Activated T-cell treated with anti-CD3 and anti-CD28 coated beads for 1 hour (primary cell): Measurements from ENCODE around the gene CD81.

ENCODE experiments used
- DNase-seq: peaks from one replicate; pipeline ENCODE4 v3.0.0-alpha.2; 2020; ENCODE audit warnings: low read depth

The CD81 gene

DNA sequence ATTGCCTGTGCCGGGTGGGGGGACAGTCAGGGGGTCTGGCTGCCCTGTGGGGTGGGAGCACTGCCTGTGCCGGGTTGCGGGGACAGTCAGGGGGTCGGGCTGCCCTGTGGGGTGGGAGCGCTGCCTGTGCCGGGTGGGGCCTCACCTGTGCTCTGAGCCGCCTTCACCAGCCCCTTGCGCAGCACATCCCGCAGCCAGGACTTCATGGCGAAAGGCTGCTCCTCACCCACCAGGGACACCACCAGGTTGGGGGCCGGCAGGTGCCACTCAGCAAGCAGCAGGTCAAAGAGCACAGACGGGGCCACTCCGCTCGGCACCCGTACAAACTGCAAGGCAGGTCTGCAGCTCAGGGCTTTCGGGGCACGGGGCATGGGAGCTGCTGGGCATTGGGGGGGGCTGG is 44.9 kb downstream of the CD81 start:
- no peak for DNase-seq

GRCh38 chr11:2422461-2423156 is 45.5 kb downstream of the CD81 start:
- no peak for DNase-seq

- DNase-seq = no peak
Observed at GRCh38 chr11:2423157-2424025, 46.3 kb downstream of the CD81 start.

DNA sequence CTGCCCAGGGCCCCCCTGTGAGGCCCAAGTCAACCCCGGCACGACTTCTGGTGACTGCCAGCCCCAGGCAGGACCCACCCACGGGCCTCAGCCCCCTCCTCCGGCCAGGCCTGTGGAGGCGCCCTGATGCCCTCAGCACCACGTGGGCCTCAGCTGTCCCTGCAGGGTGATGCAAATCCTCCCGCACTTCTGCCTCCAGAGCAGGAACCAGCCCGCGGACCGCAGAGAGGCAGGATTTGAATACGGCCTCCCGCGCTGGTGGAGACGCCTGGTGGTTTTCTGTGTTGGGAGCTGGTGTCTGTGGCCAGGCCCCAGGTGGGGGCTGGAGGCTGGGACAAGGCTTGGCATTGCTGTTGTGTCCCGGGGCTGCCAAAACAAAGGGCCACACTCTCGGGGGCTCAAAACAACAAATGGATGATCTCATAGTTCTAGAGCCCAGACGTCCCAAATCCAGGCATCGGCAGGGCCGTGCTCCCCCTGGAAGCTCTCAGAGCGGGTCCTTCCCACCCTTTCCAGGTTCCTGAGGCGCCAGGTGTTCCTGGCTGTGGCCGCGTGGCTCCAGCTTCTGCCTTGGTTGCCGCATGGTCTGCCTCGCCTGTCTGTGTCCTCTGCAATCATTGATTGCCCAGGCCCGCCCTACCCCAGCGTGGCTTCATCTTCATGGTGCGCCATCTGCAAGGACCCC is 47.8 kb downstream of the CD81 start:
- no peak for DNase-seq

GRCh38 chr11:2425506-2425905 is 48.4 kb downstream of the CD81 start:
- no peak for DNase-seq

- DNase-seq = no peak
Observed at GRCh38 chr11:2426221-2426620, 49.1 kb downstream of the CD81 start.

DNA sequence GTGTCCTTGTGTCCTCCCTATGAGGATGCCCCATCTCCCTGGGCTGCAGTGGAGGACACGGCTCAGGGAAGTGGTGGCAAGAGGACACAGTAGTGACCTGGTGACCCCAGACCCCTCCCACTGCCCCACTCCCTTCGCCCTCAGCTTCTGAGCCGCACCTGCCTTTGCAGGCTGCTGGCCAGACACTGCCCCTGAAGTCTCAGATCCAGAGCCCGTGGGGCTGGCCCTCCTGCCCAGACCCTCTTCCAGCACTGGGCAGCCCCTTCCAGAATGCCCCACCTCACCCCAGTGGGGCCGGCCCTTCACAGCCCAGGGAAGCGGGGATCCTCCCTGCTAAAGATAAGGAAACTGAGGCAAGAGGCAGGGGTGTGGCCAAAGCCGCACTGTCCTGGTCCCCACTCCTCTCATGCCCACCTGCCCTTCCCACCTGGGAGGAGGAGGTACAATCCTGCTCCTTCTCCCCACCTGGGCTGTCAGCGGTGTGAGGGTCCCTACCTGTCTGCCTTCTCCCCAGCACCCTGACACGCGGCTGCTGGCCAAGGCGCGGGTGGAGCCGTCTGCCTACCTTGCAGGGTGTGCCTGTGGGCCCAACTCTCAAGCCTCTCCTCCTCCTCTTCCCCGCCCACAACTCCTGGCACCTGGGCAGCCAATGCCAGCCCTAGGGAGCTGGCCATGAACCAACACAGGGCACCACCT is 49.9 kb downstream of the CD81 start:
- DNase-seq = no peak

- no peak for DNase-seq
Observed at GRCh38 chr11:2427721-2428321, 50.7 kb downstream of the CD81 start.

DNA sequence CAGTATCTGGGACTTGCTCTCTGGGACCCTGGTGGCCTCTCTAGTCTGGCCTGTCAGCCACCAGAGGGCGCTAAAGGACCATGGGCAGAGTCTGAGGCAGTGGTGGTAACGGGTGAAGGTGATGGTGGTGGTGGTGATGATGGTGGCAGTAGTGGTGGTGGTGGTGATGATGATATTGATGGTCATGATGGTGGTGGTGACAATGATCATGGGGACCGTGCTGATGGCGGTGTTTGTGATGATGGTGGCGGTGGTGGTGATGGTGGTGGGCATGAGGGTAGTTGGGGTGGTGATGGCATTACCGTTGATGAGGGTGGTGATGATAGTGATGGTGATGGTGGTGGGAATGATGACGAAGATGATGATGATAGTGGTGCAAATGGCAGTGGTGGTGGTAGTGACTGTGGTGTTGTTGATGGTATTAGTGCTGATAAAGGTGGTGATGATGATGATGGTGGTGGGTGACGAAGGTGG is 51.2 kb downstream of the CD81 start:
- DNase-seq = peak; percentile 93

DNA sequence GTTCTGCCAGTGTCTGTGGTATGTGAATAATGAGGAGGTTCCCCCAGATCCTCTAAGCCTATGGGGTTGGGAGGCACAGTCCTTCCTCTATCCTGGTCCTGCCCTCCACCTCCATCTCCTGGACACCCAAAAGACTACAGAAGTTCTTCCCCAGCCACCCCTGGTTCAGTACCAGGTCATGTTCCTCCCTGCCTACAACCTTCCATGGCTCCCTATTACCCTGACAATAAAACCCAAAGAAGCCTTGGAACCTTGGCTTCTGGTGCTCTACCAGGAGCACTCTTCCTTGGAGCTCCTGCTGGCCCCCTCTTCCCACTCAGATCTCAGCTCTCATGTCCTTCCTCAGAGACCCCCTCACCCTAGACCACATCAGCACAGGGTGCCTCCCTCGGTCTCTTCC is 54.3 kb downstream of the CD81 start:
- no peak for DNase-seq

- no peak for DNase-seq
Observed at GRCh38 chr11:2432171-2432621, 55.1 kb downstream of the CD81 start.

GRCh38 chr11:2432628-2433071 is 55.5 kb downstream of the CD81 start:
- DNase-seq = no peak

DNA sequence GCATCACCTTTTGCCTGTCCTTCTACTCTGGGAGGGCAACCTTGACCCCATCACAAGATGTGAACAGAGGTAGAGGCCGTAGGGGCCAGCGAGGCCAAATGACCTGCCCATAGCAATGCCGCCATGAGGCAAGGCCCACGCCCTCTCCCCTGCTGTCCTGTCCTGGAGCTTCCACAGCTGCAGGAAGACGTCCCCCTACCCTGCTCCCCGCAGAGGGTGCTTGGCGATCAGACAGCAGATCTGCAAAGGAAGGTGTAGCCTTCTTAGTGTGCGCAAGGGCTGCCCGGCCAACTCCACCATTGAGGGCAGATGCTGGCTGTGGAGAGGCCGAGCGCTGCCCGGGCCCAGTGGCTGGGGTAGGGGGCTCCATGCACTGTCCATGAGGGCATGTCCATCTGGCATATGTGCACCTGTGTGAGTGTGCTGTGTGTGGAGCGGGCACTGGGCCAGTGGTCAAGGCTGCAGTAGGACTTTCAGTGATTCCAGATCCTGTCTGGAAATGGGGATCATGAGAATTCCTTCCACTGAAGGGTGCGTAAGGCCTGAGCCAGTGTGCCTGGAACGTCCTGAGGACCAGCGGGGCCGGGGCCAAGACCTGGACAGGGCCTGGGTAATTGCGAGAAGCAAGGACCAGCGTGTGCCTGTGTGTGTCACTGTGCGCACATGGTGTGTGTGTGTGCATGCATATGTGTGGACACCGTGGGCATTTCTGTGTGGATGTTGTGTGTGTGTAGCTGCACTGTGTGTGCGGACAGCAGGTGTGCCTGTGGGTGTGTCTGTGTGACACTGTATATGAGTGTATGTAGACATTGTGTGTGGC is 56.2 kb downstream of the CD81 start:
- DNase-seq = no peak

DNA sequence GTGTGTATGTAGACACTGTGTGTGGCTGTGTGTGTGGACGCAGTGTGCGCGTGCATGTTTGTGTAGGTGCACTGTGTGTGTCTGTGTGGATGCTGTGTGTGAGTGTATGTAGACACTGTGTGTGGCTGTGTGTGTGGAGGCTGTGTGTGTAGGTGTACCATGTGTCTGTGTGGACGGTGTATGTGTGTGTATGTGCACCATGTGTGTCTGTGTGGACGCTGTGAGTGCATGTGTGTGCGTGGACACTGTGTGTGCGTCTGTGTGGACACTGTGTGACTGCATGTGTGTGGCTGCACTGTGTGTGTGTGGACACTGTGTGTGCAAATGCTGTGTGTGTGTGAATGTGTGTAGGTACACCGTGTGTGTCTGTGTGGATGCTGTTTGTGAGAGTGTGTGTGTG is 56.9 kb downstream of the CD81 start:
- no peak for DNase-seq

GRCh38 chr11:2434506-2435255 is 57.6 kb downstream of the CD81 start:
- no peak for DNase-seq

- DNase-seq = no peak
Observed at GRCh38 chr11:2435288-2436012, 58.3 kb downstream of the CD81 start.

DNA sequence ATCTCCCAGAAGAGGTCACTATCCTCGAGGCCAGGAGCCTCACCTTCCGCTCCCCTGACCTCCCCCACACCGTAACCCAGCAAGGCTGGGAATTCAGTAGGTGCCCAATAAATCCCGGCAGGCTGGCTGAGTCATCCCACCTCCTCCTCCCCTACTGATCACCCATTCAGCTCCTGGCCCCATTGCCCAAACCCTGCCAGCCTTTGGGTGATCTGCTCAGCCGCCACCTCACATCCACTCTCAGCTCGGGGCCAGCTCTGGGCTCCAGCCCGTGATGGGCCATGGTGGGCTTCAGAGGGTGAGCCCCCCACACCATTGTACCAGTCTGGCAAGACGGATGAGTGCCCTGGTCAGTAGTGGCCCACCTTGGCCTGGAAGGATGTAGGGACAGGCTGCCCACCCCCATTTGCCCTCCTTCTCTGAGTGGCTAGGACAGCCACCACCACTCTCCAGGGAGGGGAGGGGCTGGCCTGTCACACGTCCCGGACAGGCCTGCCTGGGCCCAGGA is 59.0 kb downstream of the CD81 start:
- no peak for DNase-seq

GRCh38 chr11:2436521-2437031 is 59.5 kb downstream of the CD81 start:
- no peak for DNase-seq

DNA sequence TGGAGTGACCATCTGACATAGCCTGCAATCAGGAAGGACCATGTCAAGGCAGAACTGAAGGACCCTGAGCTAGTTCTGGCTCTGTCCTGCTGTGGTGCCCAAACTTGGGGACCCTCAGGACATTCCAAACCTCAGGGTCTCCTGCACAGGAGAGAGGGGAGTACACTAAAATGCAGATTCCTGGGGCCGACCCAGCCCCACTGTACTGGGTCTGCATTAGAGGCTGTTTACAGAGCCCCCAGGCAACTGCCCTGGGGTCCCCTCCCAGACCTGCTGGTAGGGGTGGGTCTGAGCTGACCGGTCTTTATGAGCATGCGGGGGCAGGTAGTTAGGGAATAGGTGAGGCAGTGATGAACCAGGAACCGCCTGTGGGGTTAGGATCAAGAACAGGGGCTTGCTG is 60.4 kb downstream of the CD81 start:
- DNase-seq = no peak
